ENCODE measurements around the gene FGF14.

DNA sequence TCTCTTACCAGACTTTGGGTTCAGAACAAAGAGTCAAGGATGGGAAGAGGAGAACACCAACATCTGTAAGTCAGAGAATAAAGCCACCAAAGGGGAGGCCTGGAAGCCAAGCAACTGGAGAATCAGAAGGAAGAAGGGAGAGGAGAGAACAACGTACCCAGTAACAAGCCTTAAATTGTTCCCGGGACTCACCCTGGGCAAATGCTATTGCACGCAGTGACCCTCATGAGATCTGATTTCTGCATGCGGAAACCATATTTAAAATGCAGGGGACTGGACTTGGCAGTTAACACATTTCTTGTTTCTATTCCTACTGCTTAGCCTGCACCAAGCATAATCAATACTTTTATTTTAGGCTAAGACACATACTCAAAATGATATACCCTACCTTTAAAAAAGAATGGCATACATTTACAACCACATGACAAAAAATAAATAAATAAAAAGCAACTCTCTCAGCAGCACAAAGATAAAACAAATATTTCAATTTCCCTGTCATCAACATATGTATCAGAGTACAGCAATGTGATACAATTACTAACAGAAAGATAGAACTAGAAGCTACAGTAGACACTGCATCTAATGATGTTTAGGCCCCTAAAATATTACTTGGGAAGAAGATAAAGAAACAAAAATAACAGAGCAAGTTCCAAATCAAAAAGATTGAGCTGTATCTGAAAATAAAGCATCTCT is 534.8 kb downstream of the FGF14 start:
- TF ChIP-seq, protein P1, sequence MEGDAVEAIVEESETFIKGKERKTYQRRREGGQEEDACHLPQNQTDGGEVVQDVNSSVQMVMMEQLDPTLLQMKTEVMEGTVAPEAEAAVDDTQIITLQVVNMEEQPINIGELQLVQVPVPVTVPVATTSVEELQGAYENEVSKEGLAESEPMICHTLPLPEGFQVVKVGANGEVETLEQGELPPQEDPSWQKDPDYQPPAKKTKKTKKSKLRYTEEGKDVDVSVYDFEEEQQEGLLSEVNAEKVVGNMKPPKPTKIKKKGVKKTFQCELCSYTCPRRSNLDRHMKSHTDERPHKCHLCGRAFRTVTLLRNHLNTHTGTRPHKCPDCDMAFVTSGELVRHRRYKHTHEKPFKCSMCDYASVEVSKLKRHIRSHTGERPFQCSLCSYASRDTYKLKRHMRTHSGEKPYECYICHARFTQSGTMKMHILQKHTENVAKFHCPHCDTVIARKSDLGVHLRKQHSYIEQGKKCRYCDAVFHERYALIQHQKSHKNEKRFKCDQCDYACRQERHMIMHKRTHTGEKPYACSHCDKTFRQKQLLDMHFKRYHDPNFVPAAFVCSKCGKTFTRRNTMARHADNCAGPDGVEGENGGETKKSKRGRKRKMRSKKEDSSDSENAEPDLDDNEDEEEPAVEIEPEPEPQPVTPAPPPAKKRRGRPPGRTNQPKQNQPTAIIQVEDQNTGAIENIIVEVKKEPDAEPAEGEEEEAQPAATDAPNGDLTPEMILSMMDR (conservative IDR thresholded peaks at IDR 0.05; ENCODE audit: low read depth, low read length) = no peak
- TF ChIP-seq EZH2 (IDR thresholded peaks at IDR 0.05; ENCODE audit: low read length, unreplicated experiment) (no peak), EZH2phosphoT487 (IDR thresholded peaks at IDR 0.05; ENCODE audit: borderline replicate concordance, low read length) (no peak)

Measured in PC-3 (cell line).